PC-3 (cell line): ENCODE data around the gene LIN37.

Experiments used
- CTCF ChIP-seq: fragments of 300-600 bp; sonication (generic); conservative IDR thresholded peaks from 2 replicates; pipeline ENCODE4 v1.5.1; 2017; ENCODE audit warnings: antibody characterized with exemption, low read depth, mild to moderate bottlenecking, low read length
- EZH2 ChIP-seq: fragments of 300-600 bp; sonication (generic); IDR thresholded peaks from one replicate; pipeline ENCODE4 v1.6.1; 2017; ENCODE audit warnings: antibody characterized with exemption, mild to moderate bottlenecking, low read length; ENCODE audit not compliant: unreplicated experiment

- no peak for TF ChIP-seq CTCF
- TF ChIP-seq EZH2 = no peak
Observed at GRCh38 chr19:35785339-35785627, 36.9 kb downstream of the LIN37 start.
